CD4-positive, alpha-beta memory T cell (primary cell): ENCODE results near the gene SLC2A4. TPM values are rescaled to one million over a fixed set of nuclear protein-coding genes. Genes with fewer than 3 reads are reported as not detected.

Experiments
- CTCF ChIA-PET: fragments of 350-600 bp; sonication (Branson Sonifier 250); formaldehyde crosslinking; loops from one replicate; lab custom pipeline; 2021; ENCODE audit warnings: inconsistent platforms; ENCODE audit not compliant: partially characterized antibody; lab: Charles Lee
- POLR2A ChIA-PET: fragments of 350-600 bp; sonication (Branson Sonifier 250); formaldehyde crosslinking; loops from one replicate; lab custom pipeline; 2021; ENCODE audit not compliant: partially characterized antibody; lab: Charles Lee
- DNase-seq, 5 donors: peaks; one replicate each; pipeline versions ENCODE4 v3.0.0 to v3.0.0-alpha.2; 2020 to 2022; ENCODE audit warnings: mixed read lengths in 1 of 5
- H3K27ac ChIP-seq: one replicate; pipeline ENCODE4 v1.7.0; 2013; ENCODE audit warnings: low read depth, low read length
- H3K27me3 ChIP-seq: 2 replicates; pipeline ENCODE4 v1.7.0; 2013; ENCODE audit warnings: mild to moderate bottlenecking, low read length, moderate library complexity; ENCODE audit not compliant: insufficient read depth
- H3K36me3 ChIP-seq: 2 replicates; pipeline ENCODE4 v1.7.0; 2013; ENCODE audit warnings: mild to moderate bottlenecking, low read length, moderate library complexity; ENCODE audit not compliant: insufficient read depth
- H3K4me1 ChIP-seq: 2 replicates; pipeline ENCODE4 v1.7.0; 2013; ENCODE audit warnings: mild to moderate bottlenecking, low read length, moderate library complexity; ENCODE audit not compliant: insufficient read depth
- H3K4me3 ChIP-seq, 2 donors: one replicate each; pipeline ENCODE4 v1.7.0; 2013; ENCODE audit warnings: low read length in 2 of 2, mild to moderate bottlenecking in 1 of 2
- H3K9me3 ChIP-seq, 2 donors: one replicate each; pipeline ENCODE4 v1.7.0; 2013; ENCODE audit warnings: low read length in 2 of 2, control low read depth in 1 of 2; ENCODE audit not compliant: control insufficient read depth in 1 of 2
- H3K27ac Mint-ChIP-seq, 7 donors: one replicate each; pipeline ENCODE4 v1.8.0; 2020 to 2021; ENCODE audit warnings: mixed read lengths in 7 of 7, mild to moderate bottlenecking in 6 of 7, inconsistent platforms in 3 of 7, moderate library complexity in 3 of 7
- H3K27me3 Mint-ChIP-seq, 2 donors: one replicate each; pipeline ENCODE4 v1.8.0; 2020 to 2021; ENCODE audit warnings: mixed read lengths in 2 of 2
- H3K36me3 Mint-ChIP-seq, 2 donors: one replicate each; pipeline ENCODE4 v1.8.0; 2020 to 2021; ENCODE audit warnings: mixed read lengths in 2 of 2, inconsistent platforms in 1 of 2, mild to moderate bottlenecking in 1 of 2
- H3K4me1 Mint-ChIP-seq, 4 donors: one replicate each; pipeline ENCODE4 v1.8.0; 2020 to 2021; ENCODE audit warnings: mixed read lengths in 4 of 4, mild to moderate bottlenecking in 1 of 4
- H3K4me3 Mint-ChIP-seq, 8 donors: one replicate each; pipeline ENCODE4 v1.8.0; 2020 to 2021; ENCODE audit warnings: mixed read lengths in 8 of 8, mild to moderate bottlenecking in 7 of 8, moderate library complexity in 6 of 8, inconsistent platforms in 3 of 8
- H3K9me3 Mint-ChIP-seq, 8 donors: one replicate each; pipeline ENCODE4 v1.8.0; 2020 to 2021; ENCODE audit warnings: mixed read lengths in 8 of 8, mild to moderate bottlenecking in 5 of 8, inconsistent platforms in 3 of 8, moderate library complexity in 1 of 8
- intact Hi-C: fragments of 100-400 bp; cut with micrococcal nuclease; formaldehyde crosslinking; loops from one replicate; pipeline ENCODE4 v1.15.1; 2023
- polyA plus RNA-seq, 2 donors: library from polyadenylated mRNA; unstranded; fragments of 300-500 nt; fragmentation: Illumina TruSeq; gene quantifications; one replicate each; pipeline ENCODE4 v1.2.3, GENCODE V29; 2021
- total RNA-seq, 2 experiments: library from RNA; stranded (reverse); gene quantifications; one replicate each; pipeline ENCODE4 v1.2.3, GENCODE V29; 2021

SLC2A4 gene
- total and polyA plus RNA-seq, 4 experiments from 2014 or later, result not detected

- no peaks in the 10 kb centered on the region for H3K27me3 Mint-ChIP-seq
- H3K27ac Mint-ChIP-seq, result peak overlapping the region in 3 of 7 donors; percentile 13 to 63 (median 29)
- Histone ChIP-seq H3K36me3 (peaks cover 22% of the 10 kb centered on the region), H3K4me3 (no peak overlapping the region), H3K9me3 (no peaks in the 10 kb centered on the region), H3K4me1 (peaks cover 30% of the 10 kb centered on the region), H3K27me3 (no peaks in the 10 kb centered on the region), H3K27ac (no peak overlapping the region)
- intact Hi-C loops, result no loop called here
- H3K36me3 Mint-ChIP-seq, result peaks cover 4 to 30% of the 10 kb centered on the region in 2 donors
- H3K4me1 Mint-ChIP-seq, result peaks cover 23 to 46% (median 30%) of the 10 kb centered on the region in 4 donors
- DNase-seq, result no peak
- POLR2A ChIA-PET, result interaction anchor here (1.1 to 6.8 kb wide), 4 partner anchors 11 to 19 kb away, joined by 4 to 61 read pairs (median 10); partner anchors contain the start of genes ACAP1 and GPS2
- H3K9me3 Mint-ChIP-seq, result peaks cover 0 to 4% (median 0%) of the 10 kb centered on the region in 8 donors
- CTCF ChIA-PET, result interaction anchor here (0.9 to 6.5 kb wide), 7 partner anchors 10 to 111 kb away, joined by 3 to 115 read pairs (median 14); partner anchors contain the start of genes ACAP1 and TMEM95
- peak overlapping the region in 1 of 8 donors; percentile 35 for H3K4me3 Mint-ChIP-seq
These were observed 44.7 kb downstream of the SLC2A4 start for GRCh38 chr17:7326186-7326585.

DNA sequence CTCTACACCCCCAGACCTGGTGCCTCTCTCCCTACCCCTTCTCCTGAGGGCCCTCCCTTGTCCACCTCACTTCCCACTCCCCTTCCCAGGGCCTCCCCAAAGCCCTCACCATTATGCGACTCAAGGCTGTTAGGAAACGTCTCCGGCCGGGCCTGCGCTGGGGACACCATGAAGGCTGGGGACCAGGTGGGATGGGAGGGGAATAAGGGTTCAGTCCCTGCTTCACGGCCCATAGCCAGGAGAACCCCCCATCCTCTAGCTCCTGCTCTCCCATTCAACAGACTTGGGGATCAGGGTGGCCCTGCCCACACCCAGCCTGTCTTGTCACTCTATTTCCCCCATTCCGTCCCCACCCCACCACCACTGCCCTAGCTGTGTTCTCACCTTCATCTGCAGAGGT is 45.5 kb downstream of the SLC2A4 start:
- H3K27me3 Mint-ChIP-seq, result no peaks in the 10 kb centered on the region

DNA sequence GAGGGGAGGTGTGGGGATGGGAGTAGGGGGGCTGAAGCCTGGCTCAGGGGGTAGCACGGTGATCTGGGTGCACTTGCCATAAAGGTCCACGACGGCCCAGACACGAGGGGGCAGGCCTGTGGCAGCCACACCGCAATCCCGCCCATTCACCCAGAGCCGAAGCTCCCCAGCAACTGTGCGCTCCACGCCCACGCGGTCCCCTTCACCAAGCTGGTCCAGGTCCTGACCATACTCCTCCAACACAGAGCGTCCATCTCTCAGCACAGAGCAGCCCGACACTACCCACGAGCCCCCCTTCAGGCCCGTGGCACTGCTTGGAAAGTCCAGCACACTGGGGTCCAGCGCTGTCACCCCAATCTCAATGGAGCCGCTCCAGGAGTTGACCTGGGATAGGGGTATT is 46.0 kb downstream of the SLC2A4 start:
- peaks cover 0 to 19% of the 10 kb centered on the region in 2 donors for H3K36me3 Mint-ChIP-seq
- ChIA-PET POLR2A (interaction anchor here (1.1 to 6.8 kb wide), 2 partner anchors 10 to 18 kb away, joined by 4 to 61 read pairs; partner anchors contain the start of gene ACAP1), CTCF (interaction anchor here (1.7 to 6.5 kb wide), 3 partner anchors 9 to 22 kb away, joined by 6 to 115 read pairs (median 31); partner anchors contain the start of gene ACAP1)
- H3K27me3 Mint-ChIP-seq, result no peaks in the 10 kb centered on the region
- DNase-seq, result no peak
- H3K27me3 ChIP-seq, result no peaks in the 10 kb centered on the region
- peaks cover 39% of the 10 kb centered on the region for H3K4me1 ChIP-seq
- peak overlapping the region in 4 of 8 donors; percentile 42 to 98 (median 54) for H3K4me3 Mint-ChIP-seq
- H3K4me3 ChIP-seq, result no peak overlapping the region
- H3K27ac ChIP-seq, result no peak overlapping the region
- peak overlapping the region in 2 of 7 donors; percentile 76 to 93 for H3K27ac Mint-ChIP-seq
- no peaks in the 10 kb centered on the region for H3K9me3 ChIP-seq
- peaks cover 26 to 54% (median 36%) of the 10 kb centered on the region in 4 donors for H3K4me1 Mint-ChIP-seq
- peaks cover 13% of the 10 kb centered on the region for H3K36me3 ChIP-seq
- intact Hi-C loops, result no loop called here
- peaks cover 0 to 4% (median 0%) of the 10 kb centered on the region in 8 donors for H3K9me3 Mint-ChIP-seq

More for the DNA sequence above, 45.5 kb downstream of the SLC2A4 start:
- H3K4me3 Mint-ChIP-seq, result no peak overlapping the region
- no peaks in the 10 kb centered on the region for H3K9me3 ChIP-seq
- peaks cover 0 to 4% (median 0%) of the 10 kb centered on the region in 8 donors for H3K9me3 Mint-ChIP-seq
- ChIA-PET POLR2A (interaction anchor here (1.1 to 6.8 kb wide), 3 partner anchors 11 to 17 kb away, joined by 4 to 61 read pairs (median 6); partner anchors contain the start of genes ACAP1 and GPS2), CTCF (interaction anchor here (0.9 to 6.5 kb wide), 4 partner anchors 9 to 29 kb away, joined by 3 to 115 read pairs (median 18); partner anchors contain the start of gene ACAP1)
- peaks cover 22 to 49% (median 32%) of the 10 kb centered on the region in 4 donors for H3K4me1 Mint-ChIP-seq
- peaks cover 34% of the 10 kb centered on the region for H3K4me1 ChIP-seq
- no peaks in the 10 kb centered on the region for H3K27me3 ChIP-seq
- H3K36me3 Mint-ChIP-seq, result peaks cover 0 to 22% of the 10 kb centered on the region in 2 donors
- no peak for DNase-seq
- no peak overlapping the region for H3K27ac ChIP-seq
- no peak overlapping the region for H3K4me3 ChIP-seq
- intact Hi-C loops, result no loop called here
- H3K36me3 ChIP-seq, result peaks cover 15% of the 10 kb centered on the region
- H3K27ac Mint-ChIP-seq, result peak overlapping the region in 1 of 7 donors; percentile 93

DNA sequence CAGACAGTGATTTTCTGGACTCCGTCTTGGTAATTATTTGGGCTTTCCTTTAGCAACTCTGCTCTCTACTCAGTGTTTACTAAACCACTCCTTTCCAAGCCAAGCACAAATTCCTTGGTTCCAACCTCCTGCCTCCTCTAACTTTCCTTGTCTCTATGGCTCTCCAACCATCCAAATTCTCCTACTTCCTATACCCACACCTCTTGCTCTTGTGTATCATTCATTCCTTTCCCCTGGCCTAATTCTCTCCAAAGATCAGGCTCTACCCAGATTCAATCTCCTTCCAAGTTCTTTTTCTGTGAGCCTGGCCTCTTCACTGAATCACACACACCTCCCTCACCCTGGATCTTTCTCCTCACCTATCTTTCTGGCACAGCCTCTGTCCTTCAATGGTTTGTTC is 46.5 kb downstream of the SLC2A4 start:
- H3K9me3 Mint-ChIP-seq, result peaks cover 0 to 4% (median 0%) of the 10 kb centered on the region in 8 donors
- CTCF ChIA-PET, result interaction anchor here (1.7 to 6.5 kb wide), 3 partner anchors 8 to 21 kb away, joined by 6 to 115 read pairs (median 31); partner anchors contain the start of gene ACAP1

DNA sequence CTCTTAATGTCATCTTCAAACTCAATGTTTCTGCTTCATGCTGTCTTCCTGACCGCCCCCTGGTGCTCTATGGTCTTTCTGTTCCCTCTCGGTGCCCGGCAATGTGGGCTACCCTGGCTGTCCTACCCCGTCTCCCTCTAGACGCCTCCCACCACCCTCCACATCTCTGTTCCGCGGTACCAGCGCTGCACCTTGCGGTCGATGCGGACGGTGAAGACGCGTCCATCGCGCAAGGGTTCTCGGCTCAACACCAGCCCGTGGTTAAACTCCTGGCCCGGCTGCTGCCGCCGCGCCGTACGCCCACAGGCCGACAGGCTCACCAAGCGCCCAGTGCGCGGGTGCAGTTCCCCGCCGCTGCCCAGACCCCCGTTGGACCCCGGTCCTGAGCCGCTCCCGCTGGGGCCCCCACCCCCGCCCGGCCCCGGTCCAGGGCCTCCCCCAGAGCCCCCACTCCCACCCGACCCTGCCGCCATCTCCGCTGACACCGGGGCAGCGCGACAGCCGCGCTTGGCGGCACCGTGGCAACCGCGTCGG is 47.4 kb downstream of the SLC2A4 start, which contains the start of gene NEURL4:
Gene NEURL4 (minus strand): TSS at position 496 of the 534 bp plus-strand sequence. CDS start 23 bp downstream, at position 473.
- Mint-ChIP-seq H3K27me3 (no peaks in the 10 kb centered on the region), H3K9me3 (peaks cover 0 to 4% (median 0%) of the 10 kb centered on the region in 8 donors), H3K36me3 (peaks cover 0 to 15% of the 10 kb centered on the region in 2 donors), H3K27ac (peak within 1 kb of the TSS; percentile 93 to 99 (median 98)), H3K4me1 (peaks cover 34 to 59% (median 45%) of the 10 kb centered on the region in 4 donors), H3K4me3 (peak within 1 kb of the TSS; percentile 97 to 98 (median 98))
- Histone ChIP-seq H3K27me3 (no peaks in the 10 kb centered on the region), H3K4me3 (peak within 1 kb of the TSS; percentile 94 to 99), H3K9me3 (no peaks in the 10 kb centered on the region), H3K4me1 (peaks cover 49% of the 10 kb centered on the region), H3K27ac (peak within 1 kb of the TSS; percentile 82), H3K36me3 (no peaks in the 10 kb centered on the region)
- POLR2A ChIA-PET, result interaction anchor here (0.9 to 3.5 kb wide), 26 partner anchors 8 to 528 kb away, joined by 3 to 71 read pairs (median 6); partner anchors contain the start of genes ACADVL, CD68, CTDNEP1 and DVL2
- intact Hi-C loops, result loop anchor here (1.0 to 2.0 kb wide), 7 partner anchors 8 to 155 kb away; partner anchors contain the start of genes EIF5A, GPS2, POLR2A and TMEM256
- DNase-seq, result peak in 1 of 5 donors; percentile 62
- CTCF ChIA-PET, result interaction anchor here (0.8 to 1.5 kb wide), 7 partner anchors 9 to 359 kb away, joined by 3 to 15 read pairs (median 4); partner anchors contain the start of gene TP53

More for the DNA sequence above, 46.5 kb downstream of the SLC2A4 start:
- DNase-seq, result no peak
- Histone ChIP-seq H3K36me3 (peaks cover 8% of the 10 kb centered on the region), H3K27ac (no peak overlapping the region), H3K27me3 (no peaks in the 10 kb centered on the region), H3K4me3 (no peak overlapping the region), H3K4me1 (peaks cover 43% of the 10 kb centered on the region), H3K9me3 (no peaks in the 10 kb centered on the region)
- peaks cover 30 to 59% (median 41%) of the 10 kb centered on the region in 4 donors for H3K4me1 Mint-ChIP-seq
- peak overlapping the region; percentile 60 to 93 (median 80) for H3K27ac Mint-ChIP-seq
- peaks cover 0 to 19% of the 10 kb centered on the region in 2 donors for H3K36me3 Mint-ChIP-seq
- POLR2A ChIA-PET, result interaction anchor here (1.0 to 6.8 kb wide), 5 partner anchors 9 to 19 kb away, joined by 4 to 71 read pairs (median 44); partner anchors contain the start of genes ACAP1 and GPS2
- intact Hi-C loops, result loop anchor here (2.0 kb wide), 1 partner anchor 23 kb away; no protein-coding TSS in a partner anchor
- H3K27me3 Mint-ChIP-seq, result no peaks in the 10 kb centered on the region
- peak overlapping the region; percentile 41 to 98 (median 79) for H3K4me3 Mint-ChIP-seq

- ChIA-PET CTCF (interaction anchor here (0.7 to 1.5 kb wide), 12 partner anchors 10 to 358 kb away, joined by 3 to 15 read pairs (median 4); partner anchors contain the start of gene TP53), POLR2A (interaction anchor here (0.6 to 3.5 kb wide), 32 partner anchors 8 to 528 kb away, joined by 3 to 71 read pairs (median 6); partner anchors contain the start of genes ACADVL, CD68, CTDNEP1 and DVL2)
- Mint-ChIP-seq H3K27ac (peak overlapping the region; percentile 93 to 99 (median 98)), H3K27me3 (no peaks in the 10 kb centered on the region), H3K9me3 (peaks cover 0 to 4% (median 0%) of the 10 kb centered on the region in 8 donors), H3K36me3 (peaks cover 0 to 9% of the 10 kb centered on the region in 2 donors), H3K4me1 (peaks cover 32 to 58% (median 42%) of the 10 kb centered on the region in 4 donors), H3K4me3 (peak overlapping the region; percentile 97 to 98 (median 98))
- H3K27me3 ChIP-seq, result no peaks in the 10 kb centered on the region
- H3K4me3 ChIP-seq, result peak overlapping the region; percentile 94 to 99
- no peaks in the 10 kb centered on the region for H3K36me3 ChIP-seq
- intact Hi-C loops, result loop anchor here (1.0 to 2.0 kb wide), 7 partner anchors 8 to 155 kb away; partner anchors contain the start of genes EIF5A, GPS2, POLR2A and TMEM256
- DNase-seq, result peak; percentile 97 to 99 (median 97)
- peaks cover 49% of the 10 kb centered on the region for H3K4me1 ChIP-seq
- peak overlapping the region; percentile 82 for H3K27ac ChIP-seq
- H3K9me3 ChIP-seq, result no peaks in the 10 kb centered on the region
These were observed 48.0 kb downstream of the SLC2A4 start for GRCh38 chr17:7329374-7329996.
